ENCODE measurements around the gene SCYL1.

GRCh38 chr11:65546217-65546958 is 21.5 kb downstream of the SCYL1 start:
- TF ChIP-seq CTCF (IDR thresholded peaks at IDR 0.05; ENCODE audit: low read depth, low read length), result no peak
- TF ChIP-seq EZH2phosphoT487 (IDR thresholded peaks at IDR 0.05; ENCODE audit: low read depth), result no peak

Measured in OCI-LY3 (cell line).